ENCODE results near the gene DNAI1. TPM values are rescaled to one million over a fixed set of nuclear protein-coding genes. Genes with fewer than 3 reads are reported as not detected.

Gene DNAI1
- total RNA-seq, 1 experiment from 2014 or later: 0.52 TPM

DNA sequence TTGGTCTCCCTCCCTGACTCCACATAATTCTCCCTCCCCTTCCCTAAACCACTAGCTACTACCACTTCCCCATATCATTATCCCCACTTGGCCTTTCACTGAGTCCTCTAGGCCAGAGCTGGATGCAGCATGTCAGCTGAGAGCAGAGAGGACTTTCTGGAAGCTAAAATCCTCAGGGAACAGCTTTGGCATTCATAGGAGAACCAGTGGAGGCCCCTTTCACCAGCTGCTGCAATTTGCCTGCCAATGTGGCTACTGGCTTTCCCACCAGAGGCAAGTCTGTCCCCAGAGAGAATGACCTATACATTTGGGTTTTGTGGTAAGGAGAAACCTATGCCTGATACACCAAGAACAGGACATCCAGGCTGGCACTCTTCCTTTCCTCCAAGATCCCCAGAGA lies 14.6 kb upstream of the DNAI1 start:
- H3K9me3 ChIP-seq: no peaks in the 10 kb centered on the region
- no peak overlapping the region for H3K4me3 ChIP-seq (ENCODE audit: low read depth, low read length)
- no peaks in the 10 kb centered on the region for H3K36me3 ChIP-seq (ENCODE audit: control insufficient read depth, insufficient read depth, low read length)
- TF ChIP-seq, protein P1, sequence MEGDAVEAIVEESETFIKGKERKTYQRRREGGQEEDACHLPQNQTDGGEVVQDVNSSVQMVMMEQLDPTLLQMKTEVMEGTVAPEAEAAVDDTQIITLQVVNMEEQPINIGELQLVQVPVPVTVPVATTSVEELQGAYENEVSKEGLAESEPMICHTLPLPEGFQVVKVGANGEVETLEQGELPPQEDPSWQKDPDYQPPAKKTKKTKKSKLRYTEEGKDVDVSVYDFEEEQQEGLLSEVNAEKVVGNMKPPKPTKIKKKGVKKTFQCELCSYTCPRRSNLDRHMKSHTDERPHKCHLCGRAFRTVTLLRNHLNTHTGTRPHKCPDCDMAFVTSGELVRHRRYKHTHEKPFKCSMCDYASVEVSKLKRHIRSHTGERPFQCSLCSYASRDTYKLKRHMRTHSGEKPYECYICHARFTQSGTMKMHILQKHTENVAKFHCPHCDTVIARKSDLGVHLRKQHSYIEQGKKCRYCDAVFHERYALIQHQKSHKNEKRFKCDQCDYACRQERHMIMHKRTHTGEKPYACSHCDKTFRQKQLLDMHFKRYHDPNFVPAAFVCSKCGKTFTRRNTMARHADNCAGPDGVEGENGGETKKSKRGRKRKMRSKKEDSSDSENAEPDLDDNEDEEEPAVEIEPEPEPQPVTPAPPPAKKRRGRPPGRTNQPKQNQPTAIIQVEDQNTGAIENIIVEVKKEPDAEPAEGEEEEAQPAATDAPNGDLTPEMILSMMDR (IDR thresholded peaks at IDR 0.05; ENCODE audit: insufficient read depth in 1 of 2, low read depth in 1 of 2, low read length in 1 of 2, severe bottlenecking in 1 of 2, unreplicated experiment in 1 of 2): no peak
- Mint-ChIP-seq H3K27me3 (ENCODE audit: insufficient read depth, unreplicated experiment) (no peaks in the 10 kb centered on the region), H3K27ac (ENCODE audit: unreplicated experiment) (no peak overlapping the region), H3K4me3 (ENCODE audit: unreplicated experiment) (no peak overlapping the region), H3K4me1 (ENCODE audit: low read depth, unreplicated experiment) (no peaks in the 10 kb centered on the region), H3K9me3 (ENCODE audit: unreplicated experiment) (no peaks in the 10 kb centered on the region), H3K36me3 (ENCODE audit: insufficient read depth, unreplicated experiment) (no peaks in the 10 kb centered on the region)
- intact Hi-C loops (cut with micrococcal nuclease; ENCODE audit: unreplicated experiment): no loop called here
- peaks cover 7% of the 10 kb centered on the region; the same call in 1 of the 2 replicates for H3K4me1 ChIP-seq
- ChIA-PET POLR2A (no interaction called here), CTCF (interaction anchor here (1.1 kb wide), 1 partner anchor 40 kb away, joined by 3 read pairs; no protein-coding TSS in a partner anchor)
- no peak for DNase-seq
- BruUV-seq (replicated peaks): no TSS peak
- no peaks in the 10 kb centered on the region for H3K27me3 ChIP-seq (replicated peaks; ENCODE audit: control insufficient read depth, insufficient read depth, low read length)

DNA sequence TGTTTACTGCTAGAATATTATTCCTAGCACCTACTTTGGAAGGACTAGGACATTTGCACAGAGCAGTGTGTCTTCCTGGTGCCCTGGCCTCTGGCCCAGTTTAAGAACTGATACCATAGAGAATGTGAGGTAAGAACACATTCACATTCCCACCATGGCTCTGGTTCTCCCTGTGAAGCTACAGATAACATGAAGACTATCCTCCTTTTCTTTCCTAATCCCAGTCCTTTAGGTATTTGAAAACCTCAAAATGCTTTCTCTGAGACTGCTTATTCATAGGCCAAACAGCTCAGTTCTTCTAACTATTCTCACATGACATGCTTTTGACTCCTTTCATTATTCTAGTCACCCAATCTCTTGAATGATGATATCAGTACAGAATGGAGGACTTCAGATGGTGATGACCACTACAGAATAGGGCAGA lies 12.1 kb upstream of the DNAI1 start:
- H3K4me1 ChIP-seq: peaks cover 7% of the 10 kb centered on the region; the same call in 1 of the 2 replicates
- TF ChIP-seq, protein P1 (IDR thresholded peaks at IDR 0.05; ENCODE audit: insufficient read depth in 1 of 2, low read depth in 1 of 2, low read length in 1 of 2, severe bottlenecking in 1 of 2, unreplicated experiment in 1 of 2): no peak

DNA sequence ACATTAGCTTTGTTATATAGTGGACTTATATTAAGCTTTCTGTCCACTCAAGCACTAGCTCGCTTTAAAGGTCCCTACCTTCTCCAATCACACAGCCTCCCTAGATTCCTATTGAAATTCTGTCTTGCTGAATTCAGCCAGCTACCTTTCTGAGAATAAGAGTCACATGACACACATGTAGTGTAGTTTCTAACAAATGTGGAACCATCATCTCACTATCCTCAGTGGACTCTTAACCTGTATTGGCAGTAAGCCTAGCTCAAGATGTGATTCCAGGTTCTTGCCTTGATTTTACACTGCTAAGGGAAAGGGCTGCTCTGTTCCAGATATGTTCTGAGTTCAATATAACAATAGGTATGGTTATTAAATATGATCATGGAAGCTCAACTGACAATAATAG lies 11.7 kb upstream of the DNAI1 start:
- TF ChIP-seq, protein P1 (IDR thresholded peaks at IDR 0.05; ENCODE audit: insufficient read depth in 1 of 2, low read depth in 1 of 2, low read length in 1 of 2, severe bottlenecking in 1 of 2, unreplicated experiment in 1 of 2): no peak
- H3K36me3 ChIP-seq (ENCODE audit: control insufficient read depth, insufficient read depth, low read length): no peaks in the 10 kb centered on the region
- H3K9me3 Mint-ChIP-seq (ENCODE audit: unreplicated experiment): no peaks in the 10 kb centered on the region
- H3K27me3 Mint-ChIP-seq (ENCODE audit: insufficient read depth, unreplicated experiment): no peaks in the 10 kb centered on the region
- BruUV-seq (replicated peaks): no TSS peak
- intact Hi-C loops (cut with micrococcal nuclease; ENCODE audit: unreplicated experiment): no loop called here
- H3K4me1 ChIP-seq: peaks cover 7% of the 10 kb centered on the region; the same call in 1 of the 2 replicates
- no peaks in the 10 kb centered on the region for H3K9me3 ChIP-seq
- no peak for DNase-seq
- H3K4me1 Mint-ChIP-seq (ENCODE audit: low read depth, unreplicated experiment): peaks cover 7% of the 10 kb centered on the region
- no peaks in the 10 kb centered on the region for H3K36me3 Mint-ChIP-seq (ENCODE audit: insufficient read depth, unreplicated experiment)
- CTCF ChIA-PET: interaction anchor here (0.9 to 1.3 kb wide), 2 partner anchors 43 to 68 kb away, joined by 3 to 4 read pairs; no protein-coding TSS in a partner anchor
- H3K4me3 Mint-ChIP-seq (ENCODE audit: unreplicated experiment): no peak overlapping the region
- H3K27ac Mint-ChIP-seq (ENCODE audit: unreplicated experiment): no peak overlapping the region
- POLR2A ChIA-PET: no interaction called here
- no peaks in the 10 kb centered on the region for H3K27me3 ChIP-seq (replicated peaks; ENCODE audit: control insufficient read depth, insufficient read depth, low read length)
- no peak overlapping the region for H3K4me3 ChIP-seq (ENCODE audit: low read depth, low read length)

More for the DNA sequence above, 12.1 kb upstream of the DNAI1 start:
- Mint-ChIP-seq H3K4me1 (ENCODE audit: low read depth, unreplicated experiment) (peaks cover 6% of the 10 kb centered on the region), H3K4me3 (ENCODE audit: unreplicated experiment) (no peak overlapping the region), H3K27ac (ENCODE audit: unreplicated experiment) (no peak overlapping the region), H3K36me3 (ENCODE audit: insufficient read depth, unreplicated experiment) (no peaks in the 10 kb centered on the region), H3K9me3 (ENCODE audit: unreplicated experiment) (no peaks in the 10 kb centered on the region), H3K27me3 (ENCODE audit: insufficient read depth, unreplicated experiment) (no peaks in the 10 kb centered on the region)
- H3K27me3 ChIP-seq (replicated peaks; ENCODE audit: control insufficient read depth, insufficient read depth, low read length): no peaks in the 10 kb centered on the region
- no TSS peak for BruUV-seq (replicated peaks)
- no peaks in the 10 kb centered on the region for H3K9me3 ChIP-seq
- POLR2A ChIA-PET: no interaction called here
- no peaks in the 10 kb centered on the region for H3K36me3 ChIP-seq (ENCODE audit: control insufficient read depth, insufficient read depth, low read length)
- DNase-seq: no peak
- H3K4me3 ChIP-seq (ENCODE audit: low read depth, low read length): no peak overlapping the region
- CTCF ChIA-PET: interaction anchor here (0.9 to 1.3 kb wide), 2 partner anchors 43 to 67 kb away, joined by 3 to 4 read pairs; no protein-coding TSS in a partner anchor
- intact Hi-C loops (cut with micrococcal nuclease; ENCODE audit: unreplicated experiment): no loop called here

Measured in Caco-2 (cell line).